Stomach (tissue), 4 donors: ENCODE data around the gene FFAR1.
A peak's percentile ranks its signal among the peaks of the same experiment; 100 is the strongest.

Experiments
- EP300 ChIP-seq: sonication (generic); formaldehyde crosslinking; IDR thresholded peaks from one replicate; pipeline ENCODE4 v1.6.1; 2017; ENCODE audit warnings: antibody characterized with exemption
- TF ChIP-seq, protein P1 (sequence below), 7 experiments: fragments of 450-650 bp in 4 of 7; fragments of 200-600 bp in 3 of 7; sonication (generic) in 3 of 7; IDR thresholded peaks; one replicate each; pipeline ENCODE4 v1.5.1; 2016 to 2019; ENCODE audit warnings: antibody characterized with exemption in 7 of 7, control low read depth in 2 of 7, mild to moderate bottlenecking in 1 of 7

DNA sequence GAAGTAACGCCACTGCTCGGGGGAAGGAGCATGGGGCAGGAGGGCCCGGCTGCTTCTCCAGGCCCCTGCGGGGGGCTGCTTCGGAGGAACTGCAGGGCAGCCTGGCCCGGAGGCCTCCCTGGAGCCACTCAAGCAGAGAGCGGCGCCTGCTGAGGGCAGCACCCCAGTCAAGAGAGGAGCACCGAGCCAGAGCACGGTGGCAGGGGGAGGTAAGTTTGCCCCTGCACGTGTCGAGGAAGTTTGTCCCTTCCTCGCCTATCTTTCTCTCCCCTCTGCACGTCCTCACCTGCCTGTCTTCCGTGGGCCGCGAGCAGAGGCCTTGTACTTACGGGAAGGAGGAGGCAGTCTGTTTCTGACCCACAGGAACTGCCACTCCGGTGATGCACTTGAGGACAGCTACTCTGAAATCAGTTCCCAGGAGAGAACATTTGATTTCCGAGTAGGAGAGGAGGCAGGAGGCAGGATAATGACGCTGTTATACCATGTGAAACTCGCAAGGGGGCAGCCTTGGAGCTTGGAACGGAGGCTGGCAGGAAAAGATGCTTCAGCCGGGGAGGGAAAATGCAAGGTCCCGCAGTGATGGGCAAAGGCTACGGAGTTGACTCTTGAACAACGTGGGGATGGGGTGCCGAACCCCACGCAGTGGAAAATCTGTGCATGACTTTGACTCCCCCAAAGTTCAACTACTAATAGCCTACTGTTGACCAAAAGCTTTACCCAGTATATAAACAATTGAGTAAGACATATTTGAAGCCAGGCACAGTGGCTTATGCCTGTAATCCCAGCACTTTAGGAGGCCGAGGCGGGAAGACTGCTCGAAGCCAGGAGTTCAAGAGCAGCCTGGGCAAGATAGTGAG lies 5.0 kb downstream of the FFAR1 start:
- TF ChIP-seq, protein P1, sequence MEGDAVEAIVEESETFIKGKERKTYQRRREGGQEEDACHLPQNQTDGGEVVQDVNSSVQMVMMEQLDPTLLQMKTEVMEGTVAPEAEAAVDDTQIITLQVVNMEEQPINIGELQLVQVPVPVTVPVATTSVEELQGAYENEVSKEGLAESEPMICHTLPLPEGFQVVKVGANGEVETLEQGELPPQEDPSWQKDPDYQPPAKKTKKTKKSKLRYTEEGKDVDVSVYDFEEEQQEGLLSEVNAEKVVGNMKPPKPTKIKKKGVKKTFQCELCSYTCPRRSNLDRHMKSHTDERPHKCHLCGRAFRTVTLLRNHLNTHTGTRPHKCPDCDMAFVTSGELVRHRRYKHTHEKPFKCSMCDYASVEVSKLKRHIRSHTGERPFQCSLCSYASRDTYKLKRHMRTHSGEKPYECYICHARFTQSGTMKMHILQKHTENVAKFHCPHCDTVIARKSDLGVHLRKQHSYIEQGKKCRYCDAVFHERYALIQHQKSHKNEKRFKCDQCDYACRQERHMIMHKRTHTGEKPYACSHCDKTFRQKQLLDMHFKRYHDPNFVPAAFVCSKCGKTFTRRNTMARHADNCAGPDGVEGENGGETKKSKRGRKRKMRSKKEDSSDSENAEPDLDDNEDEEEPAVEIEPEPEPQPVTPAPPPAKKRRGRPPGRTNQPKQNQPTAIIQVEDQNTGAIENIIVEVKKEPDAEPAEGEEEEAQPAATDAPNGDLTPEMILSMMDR (IDR thresholded peaks at IDR 0.05), result peak in 5 of 7 experiments; percentile 62 to 87 (median 81)
- no peak for TF ChIP-seq EP300
